PFSK-1 (cell line): ENCODE results near the gene DLGAP5.

Source experiments
- FOXP2 ChIP-seq: optimal IDR thresholded peaks from 2 replicates; pipeline ENCODE3; 2011; ENCODE audit warnings: borderline replicate concordance, control low read depth, inconsistent platforms; ENCODE audit not compliant: insufficient read depth; ENCODE audit errors: extremely low read length, extremely low read depth
- POLR2AphosphoS5 ChIP-seq: IDR thresholded peaks from 2 replicates; pipeline ENCODE4 v1.6.1; 2012; ENCODE audit warnings: low read depth, mild to moderate bottlenecking, control low read depth, low read length, moderate library complexity
- REST ChIP-seq, 2 experiments: IDR thresholded peaks; 2 replicates each; pipeline versions ENCODE4 v1.6.1 to v1.8.0; 2011 to 2012; ENCODE audit warnings: low read depth in 2 of 2, low read length in 2 of 2, control low read depth in 1 of 2, inconsistent platforms in 1 of 2, mild to moderate bottlenecking in 1 of 2, moderate library complexity in 1 of 2; ENCODE audit not compliant: insufficient read depth in 1 of 2
- SIN3A ChIP-seq: IDR thresholded peaks from 2 replicates; pipeline ENCODE4 v1.6.1; 2012; ENCODE audit warnings: mild to moderate bottlenecking, low read length, moderate library complexity, borderline replicate concordance; ENCODE audit not compliant: insufficient read depth
- TAF1 ChIP-seq: IDR thresholded peaks from 2 replicates; pipeline ENCODE4 v1.6.1; 2012; ENCODE audit warnings: low read length, control low read depth, borderline replicate concordance; ENCODE audit not compliant: insufficient read depth

The DLGAP5 gene

GRCh38 chr14:55130196-55130550 is 61.2 kb downstream of the DLGAP5 start:
- TF ChIP-seq POLR2AphosphoS5 (no peak), REST (IDR thresholded peaks at IDR 0.05; ENCODE audit: insufficient read depth in 1 of 2, low read depth in 2 of 2, low read length in 2 of 2) (no peak), SIN3A (no peak), TAF1 (no peak), FOXP2 (no peak)

- TF ChIP-seq REST (IDR thresholded peaks at IDR 0.05; ENCODE audit: insufficient read depth in 1 of 2, low read depth in 2 of 2, low read length in 2 of 2) (no peak), TAF1 (no peak), POLR2AphosphoS5 (no peak), SIN3A (no peak)
These were observed 61.8 kb downstream of the DLGAP5 start for GRCh38 chr14:55129428-55130195.

GRCh38 chr14:55129086-55129427 is 62.3 kb downstream of the DLGAP5 start, which contains the start of gene LGALS3:
Gene LGALS3 (plus strand): TSS chr14:55129252. CDS start chr14:55137374, 8,122 bp downstream.
- TF ChIP-seq FOXP2 (no peak), SIN3A (no peak), POLR2AphosphoS5 (no peak), TAF1 (no peak), REST (IDR thresholded peaks at IDR 0.05; ENCODE audit: insufficient read depth in 1 of 2, low read depth in 2 of 2, low read length in 2 of 2) (no peak)

- TF ChIP-seq POLR2AphosphoS5, result no peak
- no peak for TF ChIP-seq SIN3A
- no peak for TF ChIP-seq REST (IDR thresholded peaks at IDR 0.05; ENCODE audit: insufficient read depth in 1 of 2, low read depth in 2 of 2, low read length in 2 of 2)
- TF ChIP-seq TAF1, result no peak
- TF ChIP-seq FOXP2, result no peak
These were observed 62.8 kb downstream of the DLGAP5 start for GRCh38 chr14:55128386-55129085.
